ENCODE results near the gene PRH2.
A peak's percentile ranks its signal among the peaks of the same experiment; 100 is the strongest.

The PRH2 gene

GRCh38 chr12:10939163-10939562 is 10.1 kb downstream of the PRH2 start, which contains the start of gene TAS2R14:
Gene TAS2R14 (minus strand): TSS chr12:10939263. CDS start chr12:10939207, 56 bp downstream.
- TF ChIP-seq YY1 (IDR thresholded peaks at IDR 0.05; ENCODE audit: insufficient read depth, insufficient read length) (no peak), ZNF274 (IDR thresholded peaks at IDR 0.05; ENCODE audit: low read depth, low read length) (no peak), SUZ12 (IDR thresholded peaks at IDR 0.05; ENCODE audit: extremely low read depth, insufficient read depth, insufficient read length) (no peak)
- DNase-seq (ENCODE audit: low read depth, low spot score), result no peak
- Histone ChIP-seq H3K4me1 (ENCODE audit: insufficient read depth, insufficient read length) (peaks cover 3% of the 10 kb centered on the region), H3K9ac (ENCODE audit: insufficient read length, low read depth) (no peak within 1 kb of the TSS), H3K9me3 (ENCODE audit: insufficient read depth, low read length) (peaks cover 14% of the 10 kb centered on the region), H3K36me3 (ENCODE audit: insufficient read depth, insufficient read length, low read length) (no peaks in the 10 kb centered on the region), H3K27me3 (ENCODE audit: insufficient read depth, insufficient read length) (no peaks in the 10 kb centered on the region), H3K4me3 (ENCODE audit: insufficient read length, low read depth) (no peak within 1 kb of the TSS)

- H3K4me1 ChIP-seq (ENCODE audit: insufficient read depth, insufficient read length), result peaks cover 3% of the 10 kb centered on the region
- H3K27me3 ChIP-seq (ENCODE audit: insufficient read depth, insufficient read length), result no peaks in the 10 kb centered on the region
- H3K9me3 ChIP-seq (ENCODE audit: insufficient read depth, low read length), result peaks cover 26% of the 10 kb centered on the region
- no peak overlapping the region for H3K9ac ChIP-seq (ENCODE audit: insufficient read length, low read depth)
- no peak for DNase-seq (ENCODE audit: low read depth, low spot score)
- H3K36me3 ChIP-seq (ENCODE audit: insufficient read depth, insufficient read length, low read length), result no peaks in the 10 kb centered on the region
- TF ChIP-seq SUZ12 (IDR thresholded peaks at IDR 0.05; ENCODE audit: extremely low read depth, insufficient read depth, insufficient read length) (no peak), YY1 (IDR thresholded peaks at IDR 0.05; ENCODE audit: insufficient read depth, insufficient read length) (no peak), ZNF274 (IDR thresholded peaks at IDR 0.05; ENCODE audit: low read depth, low read length) (no peak)
- H3K4me3 ChIP-seq (ENCODE audit: insufficient read length, low read depth), result no peak overlapping the region
Measured at GRCh38 chr12:10940389-10940788, 11.4 kb downstream of the PRH2 start.

- TF ChIP-seq YY1 (IDR thresholded peaks at IDR 0.05; ENCODE audit: insufficient read depth, insufficient read length), result no peak
- Histone ChIP-seq H3K4me3 (ENCODE audit: insufficient read length, low read depth) (no peak overlapping the region), H3K9me3 (ENCODE audit: insufficient read depth, low read length) (peaks cover 36% of the 10 kb centered on the region), H3K9ac (ENCODE audit: insufficient read length, low read depth) (no peak overlapping the region), H3K27me3 (ENCODE audit: insufficient read depth, insufficient read length) (no peaks in the 10 kb centered on the region), H3K4me1 (ENCODE audit: insufficient read depth, insufficient read length) (peaks cover 3% of the 10 kb centered on the region), H3K36me3 (ENCODE audit: insufficient read depth, insufficient read length, low read length) (no peaks in the 10 kb centered on the region)
- no peak for DNase-seq (ENCODE audit: low read depth, low spot score)
Measured at GRCh38 chr12:10941369-10941768, 12.3 kb downstream of the PRH2 start.

DNA sequence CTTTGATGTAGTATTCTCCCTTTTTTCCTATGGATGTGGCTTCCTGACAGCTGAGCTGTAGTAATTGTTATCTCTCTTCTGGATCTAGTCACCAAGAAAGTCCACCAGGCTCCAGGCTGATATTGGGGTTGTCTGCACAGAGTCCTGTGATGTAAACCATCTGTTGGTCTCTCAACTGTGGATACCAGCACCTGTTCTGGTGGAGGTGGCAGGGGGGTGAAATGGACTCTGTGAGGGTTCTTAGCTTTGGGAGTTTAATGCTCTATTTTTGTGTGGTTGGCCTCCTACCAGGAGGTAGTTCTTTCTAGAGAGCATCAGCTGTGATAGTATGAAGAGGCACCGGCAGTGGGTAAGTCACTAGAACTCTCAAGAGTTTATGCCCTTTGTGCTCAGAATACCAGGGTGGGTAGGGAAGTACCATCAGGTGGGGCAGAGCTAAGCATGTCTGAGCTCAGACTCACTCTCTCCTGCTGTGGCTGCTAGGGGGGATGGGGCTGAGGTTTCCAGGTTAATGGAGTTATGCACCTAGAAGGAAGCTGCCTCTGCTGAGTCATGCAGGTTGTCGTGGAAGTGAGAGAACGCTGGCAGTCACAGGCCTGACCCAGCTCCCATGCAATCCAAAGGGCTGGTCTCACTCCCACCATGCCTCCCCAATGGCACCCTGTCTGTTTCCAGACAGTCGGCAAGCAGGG is 13.0 kb downstream of the PRH2 start:
- Histone ChIP-seq H3K9me3 (ENCODE audit: insufficient read depth, low read length) (peaks cover 43% of the 10 kb centered on the region), H3K36me3 (ENCODE audit: insufficient read depth, insufficient read length, low read length) (no peaks in the 10 kb centered on the region), H3K4me3 (ENCODE audit: insufficient read length, low read depth) (no peak overlapping the region), H3K9ac (ENCODE audit: insufficient read length, low read depth) (no peak overlapping the region), H3K4me1 (ENCODE audit: insufficient read depth, insufficient read length) (peaks cover 3% of the 10 kb centered on the region), H3K27me3 (ENCODE audit: insufficient read depth, insufficient read length) (no peaks in the 10 kb centered on the region)
- DNase-seq (ENCODE audit: low read depth, low spot score), result peak; percentile 78
- no peak for TF ChIP-seq YY1 (IDR thresholded peaks at IDR 0.05; ENCODE audit: insufficient read depth, insufficient read length)
- no peak for TF ChIP-seq SUZ12 (IDR thresholded peaks at IDR 0.05; ENCODE audit: extremely low read depth, insufficient read depth, insufficient read length)
- no peak for TF ChIP-seq ZNF274 (IDR thresholded peaks at IDR 0.05; ENCODE audit: low read depth, low read length)

DNA sequence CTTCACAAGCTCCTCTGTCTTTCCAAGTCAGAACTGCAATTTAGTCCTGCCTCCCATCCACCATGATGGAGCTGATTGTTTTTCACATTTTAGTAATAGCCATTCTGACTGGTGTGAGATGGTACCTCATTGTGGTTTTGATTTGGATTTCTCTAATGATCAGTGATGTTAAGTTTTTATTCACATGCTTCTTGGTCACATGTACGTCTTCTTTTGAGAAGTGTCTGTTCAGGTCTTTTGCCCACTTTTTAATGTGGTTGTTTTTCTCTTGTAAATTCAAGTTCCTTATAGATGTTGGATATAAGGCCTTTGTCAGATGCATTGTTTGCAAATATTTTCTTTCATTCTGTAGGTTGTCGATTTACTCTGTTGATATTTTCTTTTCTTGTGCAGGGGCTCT is 14.1 kb downstream of the PRH2 start:
- H3K36me3 ChIP-seq (ENCODE audit: insufficient read depth, insufficient read length, low read length), result no peaks in the 10 kb centered on the region
- DNase-seq (ENCODE audit: low read depth, low spot score), result no peak
- H3K9me3 ChIP-seq (ENCODE audit: insufficient read depth, low read length), result peaks cover 54% of the 10 kb centered on the region
- H3K27me3 ChIP-seq (ENCODE audit: insufficient read depth, insufficient read length), result no peaks in the 10 kb centered on the region
- no peak overlapping the region for H3K9ac ChIP-seq (ENCODE audit: insufficient read length, low read depth)
- no peak overlapping the region for H3K4me3 ChIP-seq (ENCODE audit: insufficient read length, low read depth)
- H3K4me1 ChIP-seq (ENCODE audit: insufficient read depth, insufficient read length), result peaks cover 3% of the 10 kb centered on the region
- no peak for TF ChIP-seq SUZ12 (IDR thresholded peaks at IDR 0.05; ENCODE audit: extremely low read depth, insufficient read depth, insufficient read length)
- no peak for TF ChIP-seq YY1 (IDR thresholded peaks at IDR 0.05; ENCODE audit: insufficient read depth, insufficient read length)
- TF ChIP-seq ZNF274 (IDR thresholded peaks at IDR 0.05; ENCODE audit: low read depth, low read length), result no peak

GRCh38 chr12:10952645-10953044 is 23.6 kb downstream of the PRH2 start:
- Histone ChIP-seq H3K4me3 (ENCODE audit: insufficient read length, low read depth) (no peak overlapping the region), H3K4me1 (ENCODE audit: insufficient read depth, insufficient read length) (no peaks in the 10 kb centered on the region), H3K36me3 (ENCODE audit: insufficient read depth, insufficient read length, low read length) (peaks cover 5% of the 10 kb centered on the region), H3K9me3 (ENCODE audit: insufficient read depth, low read length) (peaks cover 32% of the 10 kb centered on the region), H3K27me3 (ENCODE audit: insufficient read depth, insufficient read length) (no peaks in the 10 kb centered on the region), H3K9ac (ENCODE audit: insufficient read length, low read depth) (no peak overlapping the region)
- no peak for DNase-seq (ENCODE audit: low read depth, low spot score)
- TF ChIP-seq YY1 (IDR thresholded peaks at IDR 0.05; ENCODE audit: insufficient read depth, insufficient read length) (no peak), SUZ12 (IDR thresholded peaks at IDR 0.05; ENCODE audit: extremely low read depth, insufficient read depth, insufficient read length) (no peak), ZNF274 (IDR thresholded peaks at IDR 0.05; ENCODE audit: low read depth, low read length) (no peak)

GRCh38 chr12:10956085-10956484 is 27.0 kb downstream of the PRH2 start:
- DNase-seq (ENCODE audit: low read depth, low spot score), result no peak
- Histone ChIP-seq H3K27me3 (ENCODE audit: insufficient read depth, insufficient read length) (no peaks in the 10 kb centered on the region), H3K36me3 (ENCODE audit: insufficient read depth, insufficient read length, low read length) (no peaks in the 10 kb centered on the region), H3K9ac (ENCODE audit: insufficient read length, low read depth) (no peak overlapping the region), H3K9me3 (ENCODE audit: insufficient read depth, low read length) (peaks cover 10% of the 10 kb centered on the region; the same call in 1 of the 2 replicates), H3K4me1 (ENCODE audit: insufficient read depth, insufficient read length) (no peaks in the 10 kb centered on the region), H3K4me3 (ENCODE audit: insufficient read length, low read depth) (no peak overlapping the region)
- TF ChIP-seq SUZ12 (IDR thresholded peaks at IDR 0.05; ENCODE audit: extremely low read depth, insufficient read depth, insufficient read length), result no peak
- no peak for TF ChIP-seq YY1 (IDR thresholded peaks at IDR 0.05; ENCODE audit: insufficient read depth, insufficient read length)
- no peak for TF ChIP-seq ZNF274 (IDR thresholded peaks at IDR 0.05; ENCODE audit: low read depth, low read length)
